Activated CD4-positive, CD25-positive, alpha-beta regulatory T cell treated with anti-CD3 and anti-CD28 coated beads, Interleukin-2, amount 50 U/mL, for 16 hours (primary cell): ENCODE data around the gene CHPF2.

ENCODE experiments used
- DNase-seq: peaks from one replicate; pipeline ENCODE4 v3.0.0-alpha.2; 2020; ENCODE audit warnings: low read depth, low spot score

CHPF2 gene

DNA sequence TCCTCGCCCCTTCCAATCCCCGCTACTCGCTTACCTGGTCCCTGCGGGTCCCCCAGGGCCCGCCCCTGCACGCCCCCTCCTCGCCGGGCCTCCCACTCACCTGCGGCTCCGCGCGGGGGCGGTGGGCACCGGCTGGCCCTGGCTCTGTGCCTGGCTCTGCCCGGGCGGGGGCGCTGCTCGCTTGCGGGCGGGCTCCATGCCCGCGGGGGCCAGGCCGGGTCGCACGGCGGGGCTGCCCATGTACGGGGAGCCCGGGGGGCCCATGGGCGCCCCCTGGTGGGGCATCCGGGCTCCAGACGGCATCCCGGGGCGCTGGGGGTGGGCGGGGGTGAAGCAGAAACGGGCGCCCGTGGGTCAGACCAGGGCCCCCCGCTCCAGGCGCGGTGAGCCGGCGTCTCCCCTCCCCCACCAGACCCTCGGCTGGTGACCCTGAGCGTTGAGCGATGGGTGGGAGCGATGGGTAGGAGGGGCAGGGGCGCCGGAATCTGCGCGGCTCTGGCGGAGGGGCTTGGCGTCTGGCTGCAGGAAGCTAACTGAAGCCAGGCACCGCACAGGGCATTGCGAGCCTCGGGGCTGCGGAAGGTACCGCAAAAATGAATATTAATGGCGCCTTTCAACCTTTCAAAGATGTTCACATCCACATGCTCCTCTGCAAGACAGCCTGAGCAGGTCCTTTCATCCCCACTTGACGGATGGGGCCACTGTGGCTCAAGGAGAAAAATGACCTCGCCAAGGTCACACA, 13.2 kb downstream of the CHPF2 start:
- peak; percentile 26 for DNase-seq

DNA sequence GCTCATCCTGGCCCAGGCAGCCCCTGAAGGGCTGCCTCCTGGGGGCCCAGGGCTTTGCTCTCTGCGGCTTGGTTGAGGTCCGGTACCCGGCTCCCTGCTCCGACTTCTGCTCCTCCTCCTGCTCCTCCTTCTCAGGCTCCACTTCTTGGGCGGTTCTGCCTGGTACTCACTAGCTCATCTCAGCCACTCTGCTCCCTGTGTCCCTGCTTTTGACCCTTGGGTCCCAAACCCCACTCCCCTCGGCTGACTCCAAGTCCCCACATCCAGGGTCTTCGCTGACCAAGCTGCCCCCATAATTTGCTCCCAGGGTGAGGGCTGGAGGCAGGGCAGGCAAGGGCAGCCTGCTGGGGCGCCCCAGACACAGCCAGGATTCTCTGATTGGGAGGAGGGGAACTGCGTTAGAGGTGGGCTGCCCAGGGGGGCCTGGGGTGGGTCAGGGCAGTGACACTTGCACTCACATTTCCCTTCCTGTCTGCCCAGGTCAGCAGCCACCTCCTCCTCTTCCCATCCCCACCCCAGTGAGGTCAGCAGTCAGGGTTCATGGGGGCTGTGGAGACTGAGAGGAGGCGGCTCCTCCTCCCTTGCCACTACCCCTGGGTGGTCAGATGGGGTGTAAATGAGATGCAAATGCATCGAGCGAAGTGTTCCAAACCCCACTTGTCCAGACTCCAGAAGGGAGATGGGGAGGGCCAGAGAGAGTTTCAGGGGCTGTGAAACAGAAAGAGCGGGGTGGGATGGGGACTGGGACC, 14.0 kb downstream of the CHPF2 start:
- no peak for DNase-seq

DNA sequence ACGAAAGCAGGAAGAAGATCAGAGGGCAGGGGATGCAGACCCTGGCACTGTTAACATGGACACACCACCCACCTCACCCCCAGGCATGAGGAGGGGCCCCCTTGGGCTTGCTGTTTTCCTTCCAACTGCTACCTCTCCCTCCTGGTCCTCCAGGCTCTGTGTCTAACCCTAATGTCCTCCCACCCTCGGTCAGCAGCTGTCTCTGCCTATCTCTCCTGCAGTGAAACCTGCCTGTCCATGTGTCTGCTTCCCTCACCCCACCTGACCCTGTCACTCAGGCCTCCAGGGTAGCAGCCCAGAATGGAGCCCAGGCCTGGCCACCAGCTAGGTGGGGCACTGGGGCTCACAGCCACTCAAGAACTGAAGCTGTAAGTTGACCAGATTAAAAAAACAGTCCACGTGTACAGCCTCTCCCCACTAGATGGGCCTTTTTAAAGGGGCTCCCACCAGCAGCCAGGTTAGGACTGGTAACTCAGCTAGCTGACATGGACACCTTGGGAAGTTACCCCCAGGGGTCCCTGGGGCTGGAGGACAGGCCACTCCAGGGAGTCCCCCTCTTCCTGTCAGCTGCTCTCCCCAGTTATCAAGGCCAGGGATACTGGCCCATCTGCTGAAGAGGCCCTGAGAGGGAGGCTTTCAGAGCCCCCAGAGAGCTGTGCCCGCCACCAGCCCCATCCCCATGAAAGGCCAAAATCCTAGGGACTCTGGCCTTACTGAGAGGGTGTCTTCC, 14.7 kb downstream of the CHPF2 start:
- DNase-seq: no peak

DNA sequence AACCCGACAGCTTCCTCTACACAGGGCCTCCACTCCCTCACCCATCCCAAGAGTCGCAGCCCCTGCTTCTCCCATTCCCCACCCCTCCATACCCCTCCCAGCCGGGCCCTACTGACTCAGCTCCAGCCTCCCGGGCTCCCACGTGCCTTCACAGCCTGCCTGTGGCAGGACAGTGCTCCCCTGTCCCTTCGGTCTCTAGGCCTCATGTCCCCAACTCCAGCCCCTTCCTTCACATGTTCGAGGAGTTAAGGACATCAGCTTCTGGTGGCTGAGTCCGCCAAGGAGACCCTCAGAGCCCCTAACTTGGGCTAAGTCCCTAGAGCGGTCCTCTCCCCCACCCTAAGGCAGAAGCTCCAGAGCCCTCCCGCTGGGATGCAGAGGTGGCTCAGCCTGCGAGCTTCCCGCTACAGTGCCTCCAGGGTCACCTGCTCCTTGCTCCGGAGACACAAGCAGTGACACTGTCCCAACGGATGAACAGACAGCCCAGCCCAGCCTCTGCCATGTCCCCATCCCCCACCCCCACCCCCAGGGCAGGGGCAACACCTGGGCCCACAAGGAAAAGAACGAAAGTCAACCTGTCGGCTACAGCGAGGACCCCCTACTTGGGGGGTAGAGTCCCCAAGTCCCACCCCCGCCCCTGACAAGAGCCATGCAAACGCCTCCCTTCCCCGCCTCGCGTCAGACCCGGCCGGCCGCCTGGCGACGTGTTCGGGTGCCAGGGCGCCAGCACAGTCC, 15.5 kb downstream of the CHPF2 start:
- DNase-seq: no peak

DNA sequence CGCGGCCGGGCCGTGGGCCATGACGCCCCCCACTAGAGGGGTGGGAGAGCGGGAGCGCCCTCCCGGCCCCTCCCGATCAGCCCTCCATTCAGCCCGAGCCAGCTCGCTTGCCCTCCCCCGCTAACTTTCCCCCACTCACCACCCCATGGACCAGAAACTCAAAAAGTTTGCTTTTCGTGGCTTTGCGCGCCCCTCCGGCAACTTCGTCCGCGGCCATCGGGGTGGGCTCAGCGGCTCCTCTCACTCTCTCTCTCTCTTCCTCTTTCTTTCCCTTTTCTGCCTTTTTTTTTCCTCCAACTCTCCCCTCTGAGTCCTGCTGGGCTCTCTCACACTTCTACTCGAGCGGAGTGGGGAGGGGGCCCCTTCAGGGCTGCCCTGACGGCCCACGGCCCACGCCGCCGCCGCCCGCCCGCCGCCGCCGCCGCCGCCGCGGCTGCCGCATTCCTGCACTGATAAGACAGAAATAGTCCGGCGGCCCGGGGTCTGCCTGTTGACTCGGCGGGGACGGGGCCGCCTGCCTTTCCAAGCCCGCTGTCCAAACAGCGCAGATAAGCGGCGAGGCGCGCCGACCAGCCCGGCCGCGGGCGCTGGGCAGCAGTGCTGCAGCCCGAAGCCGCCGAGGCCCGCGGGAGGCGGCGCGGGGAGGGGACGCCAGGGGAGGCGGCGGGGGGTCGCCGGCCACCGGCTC, 16.2 kb downstream of the CHPF2 start, which contains the start of gene SMARCD3:
SMARCD3 (minus strand) TSS at position 349 of the 688 bp plus-strand sequence; CDS start at position 217, 132 bp downstream.
- no peak for DNase-seq

DNA sequence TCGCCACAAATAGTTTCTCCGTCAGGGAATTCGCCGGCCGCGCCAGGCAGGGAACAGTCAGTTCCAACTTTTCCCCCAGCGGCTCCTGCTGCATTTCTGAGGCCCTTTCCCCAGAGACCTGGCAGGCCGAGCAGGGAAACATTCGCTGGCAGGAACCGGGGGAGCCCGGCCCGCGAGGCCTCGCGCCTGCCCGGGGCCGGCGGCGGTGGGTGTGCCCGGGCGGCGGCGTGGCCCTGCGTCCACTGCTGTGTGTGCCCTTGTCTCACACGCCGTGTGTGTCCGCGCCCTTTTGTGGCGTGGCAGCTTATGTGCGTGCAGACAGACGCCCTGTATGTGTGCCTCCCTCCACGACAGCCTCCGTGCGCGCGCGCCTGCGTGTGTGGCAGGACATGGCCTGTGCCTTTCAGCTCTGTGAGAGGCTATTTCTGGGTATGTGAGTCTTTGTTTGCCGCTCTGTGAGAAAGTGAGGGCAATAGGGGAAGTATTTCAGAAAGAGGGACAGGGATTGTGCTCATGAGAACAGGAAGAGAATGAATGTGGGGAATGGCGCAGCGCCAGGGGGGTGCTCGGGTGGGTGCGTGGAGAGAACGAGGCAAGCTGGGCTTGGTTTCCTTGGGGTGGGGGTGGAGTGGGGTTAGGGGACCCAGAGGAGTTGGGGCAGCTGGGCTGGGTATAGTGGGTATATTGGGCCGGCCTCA, 16.9 kb downstream of the CHPF2 start:
- no peak for DNase-seq

DNA sequence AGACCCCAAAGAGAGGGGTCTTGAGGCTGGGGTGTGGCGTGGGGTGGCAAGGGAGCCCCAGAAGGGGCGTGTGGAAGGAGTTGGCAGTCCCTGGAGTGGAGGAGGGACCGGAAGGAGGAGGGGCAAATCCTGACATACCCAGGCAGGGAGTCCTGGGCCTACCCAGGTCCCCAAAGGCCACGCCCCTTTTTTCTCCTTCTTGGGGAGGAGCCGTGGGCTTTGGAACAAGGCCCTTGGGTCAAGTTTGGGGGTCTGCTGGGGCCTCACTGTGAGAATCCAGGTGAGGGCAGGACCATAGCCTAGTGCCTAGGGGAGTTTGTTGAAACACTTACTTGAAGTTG, 17.4 kb downstream of the CHPF2 start:
- DNase-seq: no peak

DNA sequence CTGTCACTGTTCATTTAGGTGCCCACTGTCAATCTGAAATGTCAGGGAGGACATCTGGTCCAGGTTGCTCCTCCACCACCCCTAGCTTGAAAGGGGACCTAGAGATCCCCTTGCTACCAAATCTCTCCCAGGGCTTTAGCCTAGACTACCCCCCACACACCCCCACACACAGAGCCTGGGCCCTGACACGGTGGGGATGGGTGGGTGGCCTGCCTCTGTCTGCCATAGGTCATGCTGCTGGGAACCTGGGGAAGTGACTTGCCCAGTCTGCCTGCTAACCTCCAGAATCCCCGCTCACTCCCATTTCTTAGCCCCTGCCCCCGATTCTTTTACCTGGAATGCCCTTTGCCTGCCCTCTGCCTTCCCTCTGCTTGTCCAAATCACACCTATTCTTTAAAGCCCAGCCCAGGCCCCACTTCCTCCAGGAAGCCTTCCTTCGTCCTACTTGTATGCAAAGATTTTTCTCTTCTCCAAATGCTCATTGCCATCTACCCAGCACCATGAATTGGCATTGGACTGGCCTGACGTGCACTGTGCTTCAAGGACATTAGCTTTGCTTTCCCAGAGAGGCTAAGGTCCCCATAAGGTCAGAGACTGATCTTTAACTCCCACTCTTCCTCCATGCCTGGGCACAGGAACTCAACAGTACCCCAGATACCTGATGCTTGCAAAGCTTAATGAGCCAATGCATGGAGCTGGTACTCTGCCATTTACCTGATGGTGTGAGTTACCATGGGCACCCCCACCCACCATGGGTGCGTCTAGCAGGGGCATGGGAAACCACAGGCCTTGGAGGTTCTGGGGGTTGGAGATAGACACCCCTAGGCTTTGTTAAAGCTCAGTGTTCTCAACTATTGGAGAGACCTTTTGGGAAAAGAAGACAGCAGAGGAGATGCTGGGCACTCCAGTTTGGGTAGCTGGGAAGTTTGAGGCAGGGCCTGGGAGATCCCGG, 18.2 kb downstream of the CHPF2 start:
- no peak for DNase-seq

DNA sequence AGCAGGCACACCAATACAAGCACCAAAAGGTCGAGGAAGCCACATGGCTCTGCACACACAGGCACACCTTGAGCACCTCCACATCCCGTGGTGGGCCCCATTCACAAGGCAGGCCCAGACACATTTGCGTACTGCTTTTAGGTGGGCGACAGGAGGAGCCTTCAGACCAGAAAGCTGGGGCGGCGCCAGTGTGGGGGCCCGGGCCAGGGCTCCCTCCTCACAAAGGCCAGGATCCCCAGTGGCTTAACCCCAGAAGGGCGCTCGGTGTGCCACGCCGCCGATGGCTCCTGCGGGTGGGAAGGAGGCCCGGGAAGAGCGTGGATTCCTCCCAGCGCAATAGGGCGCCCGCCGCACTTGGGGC, 19.0 kb downstream of the CHPF2 start:
- DNase-seq: no peak

DNA sequence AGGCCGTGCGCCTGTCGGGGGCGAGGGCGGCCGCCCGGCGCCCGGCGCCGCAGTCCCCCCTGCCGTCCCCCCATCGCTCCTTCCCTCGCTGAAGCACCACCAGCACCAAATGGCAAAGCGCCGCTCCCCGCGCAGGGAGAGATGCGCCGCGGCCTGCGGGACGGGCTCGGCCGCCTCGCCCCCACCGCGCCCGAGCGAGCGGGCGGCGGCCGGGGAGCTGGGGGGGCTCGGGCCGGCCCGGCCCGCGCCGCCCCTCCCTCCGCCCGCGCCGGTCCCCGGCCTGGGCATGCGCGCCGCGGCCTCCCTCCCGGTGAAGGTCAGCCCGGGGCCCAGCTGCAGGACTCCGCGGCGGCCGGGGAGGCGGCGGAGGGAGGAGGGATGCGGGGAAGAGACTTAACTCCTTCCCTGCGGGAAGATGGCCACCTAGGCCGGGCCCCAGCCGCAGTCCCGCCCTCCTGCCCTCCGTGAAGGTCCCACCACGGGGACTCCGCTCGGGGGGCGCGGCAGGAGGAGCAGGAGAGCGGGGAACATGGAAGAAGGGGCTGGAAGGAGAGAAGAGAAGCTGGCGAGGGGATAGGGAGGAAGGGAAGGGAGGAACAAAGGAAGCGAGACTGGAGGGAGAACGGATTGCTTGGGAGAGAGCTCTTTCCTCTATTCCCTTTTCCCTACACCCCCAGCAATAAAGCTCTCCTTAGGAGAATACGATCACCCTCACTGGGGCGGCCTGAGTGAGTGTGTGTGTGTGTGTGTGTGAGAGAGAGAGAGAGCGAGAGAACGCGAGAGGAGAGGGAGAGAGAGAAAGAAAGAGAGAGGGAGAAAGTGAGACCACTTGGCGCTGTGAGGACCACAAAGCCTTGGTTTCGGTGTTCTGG, 19.6 kb downstream of the CHPF2 start:
- no peak for DNase-seq

DNA sequence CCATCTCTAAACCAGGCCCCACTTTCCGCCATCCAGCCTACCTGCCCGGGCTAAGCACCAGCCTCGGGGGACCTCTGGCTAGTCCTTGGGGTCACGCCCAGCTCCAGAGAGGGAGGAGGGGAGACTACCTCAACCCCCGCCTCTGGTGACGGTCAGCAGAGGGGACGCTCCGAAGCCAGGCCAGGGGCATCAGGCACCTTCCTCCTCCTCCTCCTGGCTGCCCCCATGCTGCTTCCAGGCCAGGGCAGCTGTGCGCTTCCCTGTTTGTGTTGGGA, 20.2 kb downstream of the CHPF2 start:
- DNase-seq: no peak

DNA sequence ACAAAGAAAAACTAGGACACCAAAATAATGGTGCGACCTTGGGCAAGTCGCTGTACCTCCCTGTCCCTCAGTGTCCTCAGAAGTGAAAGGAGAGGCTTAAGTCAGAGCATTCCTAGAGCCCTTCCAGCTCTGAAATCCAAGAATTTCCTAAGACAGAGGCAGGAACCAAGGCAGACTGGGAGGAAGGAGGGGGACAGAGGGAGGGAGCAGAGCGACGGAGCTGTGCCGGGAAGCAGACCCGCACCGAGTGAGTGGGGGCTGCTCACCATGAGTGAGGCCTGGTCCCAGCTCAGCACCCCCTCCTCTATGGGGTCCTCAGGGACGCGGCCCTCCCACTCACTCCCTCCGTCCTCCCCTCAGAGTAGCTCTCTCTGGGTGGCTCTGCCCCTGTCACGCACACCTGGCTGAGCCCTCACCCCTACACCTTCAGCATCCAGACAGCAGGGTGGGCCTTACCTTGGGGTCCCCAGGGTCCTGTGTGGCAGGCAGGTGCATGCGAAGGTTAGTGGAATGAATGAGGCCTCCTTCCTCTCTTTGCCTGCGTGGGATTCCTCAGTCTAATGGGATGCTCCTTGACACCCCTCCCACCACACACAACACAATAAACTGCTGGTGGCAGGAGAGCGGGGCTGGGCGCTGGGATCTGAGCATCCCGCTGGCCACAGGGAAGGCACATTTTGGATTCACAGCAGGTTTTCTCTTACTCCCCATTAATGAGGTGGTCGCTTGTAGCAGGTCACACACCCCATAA, 20.9 kb downstream of the CHPF2 start:
- no peak for DNase-seq

DNA sequence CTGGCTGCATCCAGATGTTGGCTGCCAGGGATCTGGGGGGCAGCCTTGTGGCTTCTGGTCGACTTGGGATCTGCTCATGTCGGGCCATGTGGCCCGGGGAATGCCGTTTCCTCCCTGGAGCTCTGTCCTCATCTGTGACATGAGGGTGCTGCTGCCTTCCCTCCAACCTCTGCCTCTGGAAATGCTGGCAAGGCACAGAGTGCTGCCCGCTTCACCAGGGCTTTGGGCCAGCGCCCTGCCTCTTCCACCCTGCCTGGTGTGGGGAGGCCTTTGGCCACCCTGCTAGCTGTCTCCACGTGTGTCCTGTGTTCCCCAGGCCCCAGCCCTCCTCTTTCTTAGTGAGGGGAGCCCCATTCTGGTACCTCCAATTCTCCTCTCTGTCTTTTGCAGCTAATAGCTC, 22.0 kb downstream of the CHPF2 start:
- no peak for DNase-seq

DNA sequence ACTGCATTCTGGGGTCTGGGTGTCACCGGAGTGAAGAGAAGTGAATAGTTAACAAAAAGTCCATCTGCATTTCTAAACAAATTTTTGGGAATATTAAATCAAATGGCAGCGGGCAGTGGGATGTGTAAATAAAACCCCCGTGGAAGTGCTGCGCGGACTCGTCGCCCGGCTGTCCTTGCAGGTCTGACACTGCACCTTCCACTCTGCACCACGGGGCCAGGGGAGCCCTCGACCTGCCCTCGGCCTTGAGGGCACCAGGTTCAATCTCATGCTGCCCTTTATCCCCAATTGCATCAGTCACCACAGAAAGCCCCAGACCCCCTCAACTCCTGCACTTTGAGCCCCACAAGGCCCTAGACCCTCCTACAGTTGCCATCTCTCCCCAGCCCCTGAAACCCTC, 22.6 kb downstream of the CHPF2 start:
- DNase-seq: no peak

DNA sequence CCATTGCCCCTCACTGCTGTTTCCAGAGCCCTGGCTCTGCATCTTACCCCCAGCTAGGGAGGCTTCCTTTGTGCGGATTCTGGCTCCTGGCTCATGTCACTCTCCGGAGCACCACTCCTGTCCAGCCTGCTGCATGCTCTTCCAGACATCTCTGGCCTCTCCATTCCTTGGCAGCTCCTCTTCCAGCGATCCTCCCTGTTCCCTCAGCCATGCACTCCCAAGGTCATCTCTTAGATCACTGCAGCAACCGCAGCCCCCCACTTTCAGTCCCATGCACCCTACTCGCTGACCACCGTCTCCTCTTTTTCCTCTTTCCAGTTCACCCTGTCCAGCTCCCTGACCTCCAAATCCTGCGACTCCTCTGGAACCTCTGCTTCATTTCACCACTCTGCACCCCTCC, 23.1 kb downstream of the CHPF2 start:
- no peak for DNase-seq

DNA sequence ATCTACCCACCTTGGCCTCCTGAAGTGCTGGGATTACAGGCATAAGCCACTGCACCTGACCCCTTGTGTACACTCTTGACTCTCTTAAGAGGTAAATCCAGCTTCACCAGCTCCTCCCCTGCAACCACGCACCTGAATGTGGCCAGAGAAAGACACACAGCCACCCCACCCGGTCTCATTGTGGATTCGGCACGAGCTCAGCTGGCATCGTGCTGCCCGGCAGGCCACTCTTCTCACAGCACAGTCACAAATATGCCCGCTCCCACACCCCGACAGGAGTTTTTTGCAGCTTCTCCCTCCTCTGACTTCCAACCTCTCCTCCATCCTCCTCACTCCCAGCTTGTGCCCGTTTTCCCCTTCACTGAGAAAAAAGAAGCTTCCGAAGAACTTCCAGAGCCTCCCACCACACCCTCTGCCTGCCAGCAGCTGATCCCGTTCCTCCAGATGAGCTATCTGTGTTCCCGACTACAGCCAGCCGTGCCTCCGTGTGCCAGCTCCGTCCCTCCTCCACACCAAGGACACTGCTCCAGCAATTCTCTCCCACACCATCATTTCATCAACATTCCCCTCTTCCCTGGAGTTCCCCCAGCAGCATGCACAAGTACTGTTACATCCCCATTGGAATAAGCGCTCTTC, 24.2 kb downstream of the CHPF2 start:
- DNase-seq: no peak

DNA sequence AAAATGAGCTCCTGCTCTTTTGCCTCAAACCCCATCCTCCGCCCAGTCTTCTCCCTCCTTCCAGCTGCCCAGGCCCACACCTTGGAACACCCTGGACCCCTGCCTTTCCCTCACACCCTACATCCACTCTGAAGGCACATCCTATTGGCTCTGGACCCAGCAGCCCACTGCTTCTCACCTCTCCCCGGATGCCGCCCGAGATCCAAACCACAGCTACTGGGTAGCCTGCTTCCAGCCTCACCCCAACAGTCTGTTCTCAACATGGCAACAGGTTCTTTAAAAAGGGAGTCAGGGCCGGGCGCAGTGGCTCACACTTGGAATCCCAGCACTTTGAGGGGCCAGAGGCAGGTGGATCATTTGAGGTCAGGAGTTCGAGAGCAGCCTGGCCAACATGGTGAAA, 25.7 kb downstream of the CHPF2 start:
- DNase-seq: no peak

DNA sequence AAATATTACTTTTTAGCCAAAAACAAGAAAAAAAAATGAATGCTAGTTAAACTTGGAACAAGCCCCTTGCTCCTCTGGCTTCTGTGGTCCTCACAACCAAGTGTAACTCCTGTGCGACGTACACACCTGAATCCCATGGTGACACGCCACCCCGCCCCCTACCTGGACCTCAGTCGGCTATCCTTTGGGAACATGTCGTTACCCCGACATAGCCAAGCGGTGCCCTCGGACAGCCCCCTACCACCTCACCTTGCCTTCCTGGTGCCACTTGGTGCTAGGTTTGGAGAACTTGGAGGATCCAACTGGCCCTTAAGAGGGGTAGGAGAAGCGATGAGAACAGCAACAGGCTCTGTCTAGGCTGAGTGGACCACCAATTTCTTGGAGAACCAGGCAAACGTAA, 28.2 kb downstream of the CHPF2 start:
- DNase-seq: no peak
